Islet of Langerhans (tissue), 1 donor: ENCODE data around the gene HYDIN.

Source experiments
- FAIRE-seq: peaks from one replicate; lab custom pipeline; 2011; peaks lifted over from hg19 to GRCh38; lab: Jason Lieb, UNC

HYDIN gene

DNA sequence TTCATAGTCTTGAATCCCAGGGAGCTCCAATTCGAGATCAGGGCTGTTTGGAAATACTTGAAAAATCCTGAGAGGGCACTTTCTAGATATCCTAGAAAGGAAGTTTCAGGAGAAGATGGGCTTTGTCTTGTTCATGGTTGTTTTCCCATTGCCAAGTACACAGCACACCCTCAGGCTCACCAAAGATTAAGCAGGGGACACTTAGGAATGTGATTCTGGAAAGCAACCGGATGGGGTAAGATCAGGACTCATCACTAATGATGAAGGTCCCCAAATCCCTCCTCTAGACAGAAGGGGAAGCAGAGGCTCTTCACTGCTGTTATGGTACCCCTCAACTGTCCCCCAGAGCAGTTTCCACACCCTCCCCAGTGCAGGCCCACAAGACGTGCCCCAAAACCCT is 470.3 kb downstream of the HYDIN start:
- no peak for FAIRE-seq

DNA sequence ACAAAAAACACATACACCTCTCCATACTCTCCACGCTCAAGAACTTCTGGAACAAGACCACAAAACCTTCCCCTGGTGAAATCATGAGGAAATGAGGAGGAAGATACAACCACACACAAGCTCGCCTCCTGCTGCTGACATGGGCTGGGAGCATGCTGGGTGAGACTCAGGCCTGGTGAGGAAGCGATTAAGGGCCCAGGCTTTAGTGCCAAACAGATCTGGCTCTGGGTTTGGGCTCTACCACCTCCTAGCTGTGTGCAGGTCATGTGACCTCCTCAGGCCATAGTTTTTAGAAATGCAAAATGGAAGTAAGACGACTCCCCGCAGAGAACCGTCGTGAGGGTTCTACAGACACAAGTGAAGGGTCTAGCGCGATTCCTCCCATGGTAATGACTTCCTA is 470.9 kb downstream of the HYDIN start:
- FAIRE-seq, result no peak

DNA sequence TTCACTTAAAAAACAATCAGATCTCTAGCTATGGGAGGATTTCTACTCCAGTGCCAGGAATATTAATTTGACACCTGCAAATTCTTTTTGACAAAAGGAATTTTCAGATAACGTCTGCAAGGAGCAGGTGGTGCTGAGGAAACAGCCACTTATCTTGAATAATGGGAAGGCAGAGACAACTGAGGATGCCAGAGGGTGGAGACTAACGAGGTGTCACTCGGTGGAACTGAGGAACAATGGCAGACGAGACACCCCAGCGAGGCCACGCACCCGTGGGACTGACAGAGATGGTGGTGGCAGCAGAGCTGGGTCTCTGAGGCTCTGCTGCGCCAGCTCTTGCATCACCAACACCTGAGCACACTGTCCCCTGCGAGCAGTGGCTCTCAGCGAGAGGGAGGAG is 471.7 kb downstream of the HYDIN start:
- no peak for FAIRE-seq
